ENCODE data around the gene SLC35G2.
"Not testable (repeated sequence)": the region's sequence is repeated elsewhere in the genome, so short reads cannot be mapped to it uniquely, and the experiment has no call there.

Gene SLC35G2

DNA sequence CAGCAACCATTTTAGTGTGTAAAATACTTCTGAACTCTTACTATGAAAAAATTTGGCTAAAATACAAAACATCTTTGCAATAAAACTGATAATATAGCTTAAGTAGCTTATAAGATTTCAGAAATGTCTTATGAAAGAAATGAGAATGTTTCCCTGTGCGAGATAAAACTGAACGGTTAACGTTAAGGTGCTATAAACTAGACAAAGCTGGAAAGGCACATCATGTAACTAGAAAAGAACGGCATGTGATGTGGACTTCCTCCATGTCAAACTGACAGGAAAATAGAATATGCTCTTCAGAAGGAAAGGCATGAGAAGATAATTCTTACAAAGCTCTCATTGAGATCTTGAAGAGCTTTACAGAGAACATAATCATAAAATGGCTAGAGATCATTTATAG is 79.6 kb downstream of the SLC35G2 start:
- DNase-seq (ENCODE audit: low read depth): no peak
- TF ChIP-seq, protein P1, sequence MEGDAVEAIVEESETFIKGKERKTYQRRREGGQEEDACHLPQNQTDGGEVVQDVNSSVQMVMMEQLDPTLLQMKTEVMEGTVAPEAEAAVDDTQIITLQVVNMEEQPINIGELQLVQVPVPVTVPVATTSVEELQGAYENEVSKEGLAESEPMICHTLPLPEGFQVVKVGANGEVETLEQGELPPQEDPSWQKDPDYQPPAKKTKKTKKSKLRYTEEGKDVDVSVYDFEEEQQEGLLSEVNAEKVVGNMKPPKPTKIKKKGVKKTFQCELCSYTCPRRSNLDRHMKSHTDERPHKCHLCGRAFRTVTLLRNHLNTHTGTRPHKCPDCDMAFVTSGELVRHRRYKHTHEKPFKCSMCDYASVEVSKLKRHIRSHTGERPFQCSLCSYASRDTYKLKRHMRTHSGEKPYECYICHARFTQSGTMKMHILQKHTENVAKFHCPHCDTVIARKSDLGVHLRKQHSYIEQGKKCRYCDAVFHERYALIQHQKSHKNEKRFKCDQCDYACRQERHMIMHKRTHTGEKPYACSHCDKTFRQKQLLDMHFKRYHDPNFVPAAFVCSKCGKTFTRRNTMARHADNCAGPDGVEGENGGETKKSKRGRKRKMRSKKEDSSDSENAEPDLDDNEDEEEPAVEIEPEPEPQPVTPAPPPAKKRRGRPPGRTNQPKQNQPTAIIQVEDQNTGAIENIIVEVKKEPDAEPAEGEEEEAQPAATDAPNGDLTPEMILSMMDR (IDR thresholded peaks at IDR 0.05; ENCODE audit: control insufficient read depth, insufficient read depth, low read depth, low read length, missing control alignments): no peak
- H3K4me3 ChIP-seq (ENCODE audit: control insufficient read depth, low read depth, low read length): no peak overlapping the region

DNA sequence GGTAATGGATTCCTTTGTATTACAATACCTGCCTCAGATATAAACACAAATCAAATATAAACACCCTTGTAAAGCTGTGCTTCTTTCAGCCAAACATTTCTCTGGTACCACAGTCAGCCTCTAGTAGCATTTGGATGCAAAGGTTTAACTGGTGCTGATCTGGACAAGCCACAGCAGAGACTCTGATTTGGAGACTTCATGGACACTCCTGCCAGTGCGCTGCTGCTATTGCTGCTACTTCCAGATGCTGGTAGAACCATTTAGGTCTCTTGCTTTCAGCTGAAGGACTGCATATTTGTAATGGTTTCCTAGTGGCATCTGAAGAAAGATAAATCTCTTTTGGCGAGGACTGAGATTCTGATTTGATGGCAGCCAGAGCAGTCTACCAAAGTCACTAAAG is 80.0 kb downstream of the SLC35G2 start:
- TF ChIP-seq, protein P1 (IDR thresholded peaks at IDR 0.05; ENCODE audit: control insufficient read depth, insufficient read depth, low read depth, low read length, missing control alignments): no peak
- DNase-seq (ENCODE audit: low read depth): no peak
- no peak overlapping the region for H3K4me3 ChIP-seq (ENCODE audit: control insufficient read depth, low read depth, low read length)

DNA sequence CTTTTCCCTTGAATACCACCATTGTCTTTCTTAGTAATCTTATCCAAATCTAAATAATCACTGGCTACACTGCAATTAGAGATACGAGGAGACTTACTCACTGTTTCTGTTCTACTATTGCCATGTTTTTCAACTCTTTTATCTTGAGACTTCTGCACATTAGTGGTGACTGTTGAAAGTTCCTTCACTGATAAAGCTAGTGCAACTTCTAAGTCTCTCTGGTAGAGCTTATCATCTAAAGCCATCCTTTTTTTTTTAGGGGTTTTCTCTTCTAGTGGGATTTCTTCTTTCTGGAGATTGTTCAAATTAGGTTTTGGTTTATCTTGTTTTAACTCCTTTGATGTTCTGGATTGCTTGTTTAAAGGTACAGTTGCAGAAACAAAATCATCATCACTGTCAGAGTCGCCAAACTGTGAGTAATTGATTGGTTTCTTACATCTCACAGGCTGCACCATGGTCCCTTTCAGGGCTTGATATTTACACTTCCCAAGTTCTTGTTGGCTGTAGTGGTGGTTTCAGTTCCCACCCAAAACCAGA is 80.8 kb downstream of the SLC35G2 start:
- H3K4me3 ChIP-seq (ENCODE audit: control insufficient read depth, low read depth, low read length): no peak overlapping the region
- DNase-seq (ENCODE audit: low read depth): no peak
- TF ChIP-seq, protein P1 (IDR thresholded peaks at IDR 0.05; ENCODE audit: control insufficient read depth, insufficient read depth, low read depth, low read length, missing control alignments): no peak

DNA sequence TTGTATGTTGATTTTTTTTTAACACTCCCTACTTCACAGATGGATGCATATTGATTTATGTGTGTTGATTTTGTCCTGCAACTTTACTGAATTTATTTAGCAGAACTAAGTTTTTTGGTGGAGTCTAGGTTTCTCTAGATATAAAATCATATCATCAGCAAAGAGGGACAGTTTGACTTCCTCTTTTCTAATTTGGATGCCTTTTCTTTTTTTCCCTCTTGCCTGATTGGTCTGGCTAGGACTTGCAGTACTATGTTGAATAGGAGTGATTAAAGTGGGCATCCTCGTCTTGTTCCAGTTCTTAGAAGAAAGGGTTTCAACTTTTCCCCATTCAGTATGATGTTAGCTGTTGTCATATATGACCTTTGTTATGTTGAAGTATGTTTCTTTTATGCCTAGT is 81.8 kb downstream of the SLC35G2 start:
- not testable (repeated sequence) for DNase-seq (ENCODE audit: low read depth); H3K4me3 ChIP-seq (ENCODE audit: control insufficient read depth, low read depth, low read length)

- TF ChIP-seq, protein P1 (IDR thresholded peaks at IDR 0.05; ENCODE audit: control insufficient read depth, insufficient read depth, low read depth, low read length, missing control alignments): no peak
- H3K4me3 ChIP-seq (ENCODE audit: control insufficient read depth, low read depth, low read length): no peak overlapping the region
- no peak for DNase-seq (ENCODE audit: low read depth)
These were observed 82.5 kb downstream of the SLC35G2 start for GRCh38 chr3:136901391-136901790.

GRCh38 chr3:136902530-136902929 is 83.6 kb downstream of the SLC35G2 start:
- not testable (repeated sequence) for DNase-seq (ENCODE audit: low read depth); H3K4me3 ChIP-seq (ENCODE audit: control insufficient read depth, low read depth, low read length)

- no peak for DNase-seq (ENCODE audit: low read depth)
- TF ChIP-seq, protein P1 (IDR thresholded peaks at IDR 0.05; ENCODE audit: control insufficient read depth, insufficient read depth, low read depth, low read length, missing control alignments): no peak
- no peak overlapping the region for H3K4me3 ChIP-seq (ENCODE audit: control insufficient read depth, low read depth, low read length)
These were observed 85.0 kb downstream of the SLC35G2 start for GRCh38 chr3:136903899-136904298.

GRCh38 chr3:136904746-136905145 is 85.8 kb downstream of the SLC35G2 start:
- H3K4me3 ChIP-seq (ENCODE audit: control insufficient read depth, low read depth, low read length): no peak overlapping the region

More at GRCh38 chr3:136904746-136905145, 85.8 kb downstream of the SLC35G2 start:
- TF ChIP-seq, protein P1 (IDR thresholded peaks at IDR 0.05; ENCODE audit: control insufficient read depth, insufficient read depth, low read depth, low read length, missing control alignments): no peak
- no peak for DNase-seq (ENCODE audit: low read depth)

Measured in AG09309 (cell line).